Skeletal muscle satellite cell (primary cell): ENCODE data around the gene CACNA1E.

ENCODE experiments used
- H3K27me3 ChIP-seq: 2 replicates; pipeline ENCODE4 v1.7.0; 2013; ENCODE audit warnings: low read length; ENCODE audit not compliant: control insufficient read depth, insufficient read depth
- H3K36me3 ChIP-seq: 2 replicates; pipeline ENCODE4 v1.7.0; 2013; ENCODE audit warnings: mild to moderate bottlenecking, control low read depth, low read length; ENCODE audit not compliant: insufficient read depth
- H3K4me1 ChIP-seq: 2 replicates; pipeline ENCODE4 v1.7.0; 2013; ENCODE audit warnings: low read length; ENCODE audit not compliant: control insufficient read depth, insufficient read depth
- H3K4me2 ChIP-seq: 2 replicates; pipeline ENCODE4 v1.7.0; 2013; ENCODE audit warnings: mild to moderate bottlenecking, low read length
- H3K4me3 ChIP-seq: 2 replicates; pipeline ENCODE4 v1.7.0; 2013; ENCODE audit warnings: low read length
- H3K9ac ChIP-seq: 2 replicates; pipeline ENCODE4 v1.7.0; 2013; ENCODE audit warnings: mild to moderate bottlenecking, low read depth, low read length, moderate library complexity
- H3K9me3 ChIP-seq: replicated peaks from 2 replicates; pipeline ENCODE4 v1.7.0; 2013; ENCODE audit warnings: mild to moderate bottlenecking, control low read depth, low read length

The CACNA1E gene

DNA sequence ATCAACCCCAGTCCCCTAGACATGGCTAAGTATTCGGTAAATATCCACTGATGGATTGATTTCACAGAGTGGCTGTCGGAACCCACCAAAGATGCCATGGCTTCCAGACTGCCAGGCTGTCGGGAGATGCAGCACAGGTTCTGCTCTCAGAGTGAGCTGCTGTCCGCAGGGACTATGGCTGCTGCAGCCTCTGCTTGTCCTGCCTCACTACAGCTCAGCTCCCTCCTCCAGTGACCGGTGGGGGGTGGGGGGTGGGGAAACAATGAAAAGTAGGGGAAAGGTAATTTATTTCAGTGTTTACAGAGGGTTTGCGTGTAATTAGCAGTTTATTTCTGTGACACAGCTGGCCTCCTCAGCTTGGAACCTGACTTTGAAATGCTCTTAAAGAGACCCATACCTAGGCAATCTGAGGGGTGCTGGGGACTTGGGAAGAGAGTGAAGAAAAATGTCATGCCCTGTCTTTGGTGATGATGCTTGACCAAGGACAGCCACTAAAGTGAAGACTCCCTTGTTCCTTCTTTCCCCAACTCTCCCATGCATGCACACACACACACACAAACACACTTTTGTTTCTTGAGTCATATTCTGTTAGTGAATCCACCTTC lies 109.0 kb downstream of the CACNA1E start:
- no peak overlapping the region for H3K9ac ChIP-seq
- no peak overlapping the region for H3K4me2 ChIP-seq
- no peaks in the 10 kb centered on the region for H3K27me3 ChIP-seq
- no peak overlapping the region for H3K4me3 ChIP-seq
- H3K36me3 ChIP-seq = no peaks in the 10 kb centered on the region
- no peaks in the 10 kb centered on the region for H3K9me3 ChIP-seq
- no peaks in the 10 kb centered on the region for H3K4me1 ChIP-seq

DNA sequence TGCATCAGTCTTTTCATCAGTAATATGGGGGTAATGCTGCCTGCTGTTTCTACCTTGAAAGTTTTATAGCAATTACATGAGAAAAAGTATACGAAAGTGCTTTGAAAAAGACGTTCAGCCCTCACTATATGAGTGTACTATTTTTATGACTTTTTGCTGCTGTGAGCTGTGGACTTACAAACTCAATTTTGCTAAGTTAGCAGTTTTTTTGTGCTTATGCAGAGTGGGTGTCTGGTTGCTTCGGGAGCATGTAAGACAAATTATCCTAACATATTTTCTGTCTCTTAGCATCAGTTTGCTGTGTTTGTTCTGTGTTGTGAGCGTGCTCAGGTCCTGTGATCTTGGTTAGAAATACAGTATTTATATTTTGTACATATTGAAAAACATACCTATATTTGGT lies 109.7 kb downstream of the CACNA1E start:
- H3K27me3 ChIP-seq = no peaks in the 10 kb centered on the region
- no peaks in the 10 kb centered on the region for H3K4me1 ChIP-seq
- no peak overlapping the region for H3K4me2 ChIP-seq
- H3K4me3 ChIP-seq = no peak overlapping the region
- no peak overlapping the region for H3K9ac ChIP-seq
- H3K36me3 ChIP-seq = no peaks in the 10 kb centered on the region
- H3K9me3 ChIP-seq = no peaks in the 10 kb centered on the region

DNA sequence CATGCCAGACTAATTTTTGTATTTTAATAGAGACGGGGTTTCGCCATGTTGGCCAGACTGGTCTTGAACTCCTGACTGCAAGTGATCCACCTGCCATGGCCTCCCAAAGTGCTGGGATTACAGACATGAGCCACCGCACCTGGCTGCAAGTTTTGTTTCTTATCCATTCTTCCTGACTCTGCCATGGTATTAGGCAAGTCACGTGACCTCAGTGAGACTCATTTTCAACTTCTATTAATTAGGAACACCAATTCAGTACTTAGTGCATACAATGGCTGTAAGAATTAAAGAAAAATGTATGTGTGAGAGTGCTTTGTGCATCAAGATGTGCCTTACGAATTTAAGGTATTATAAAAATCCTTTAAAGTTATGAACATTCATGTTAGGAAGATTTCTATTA lies 111.2 kb downstream of the CACNA1E start:
- no peaks in the 10 kb centered on the region for H3K36me3 ChIP-seq
- no peaks in the 10 kb centered on the region for H3K4me1 ChIP-seq
- no peaks in the 10 kb centered on the region for H3K9me3 ChIP-seq
- H3K27me3 ChIP-seq = no peaks in the 10 kb centered on the region
- H3K9ac ChIP-seq = no peak overlapping the region
- H3K4me3 ChIP-seq = no peak overlapping the region
- H3K4me2 ChIP-seq = no peak overlapping the region

DNA sequence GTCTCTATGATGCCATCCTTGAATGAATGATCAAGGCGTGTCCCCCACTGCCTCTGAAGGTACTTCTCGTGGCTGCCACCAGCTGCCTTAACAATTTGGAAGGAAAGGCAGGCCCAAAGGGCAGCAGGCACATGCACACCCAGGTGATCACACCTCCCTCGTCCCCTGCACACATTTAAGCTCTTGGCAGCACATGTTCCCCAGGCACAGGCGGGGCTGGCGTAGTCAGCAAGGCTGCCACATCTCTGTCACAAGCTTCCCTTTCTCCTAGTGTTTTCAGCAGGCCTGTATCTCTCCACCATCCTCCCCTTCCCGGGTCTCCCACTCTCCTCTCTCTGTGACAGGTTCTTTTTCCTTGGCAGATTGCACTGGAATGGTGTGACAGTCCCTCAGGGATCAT lies 111.9 kb downstream of the CACNA1E start:
- Histone ChIP-seq H3K36me3 (no peaks in the 10 kb centered on the region), H3K4me1 (no peaks in the 10 kb centered on the region), H3K4me3 (no peak overlapping the region), H3K27me3 (no peaks in the 10 kb centered on the region), H3K9ac (no peak overlapping the region), H3K9me3 (no peaks in the 10 kb centered on the region), H3K4me2 (no peak overlapping the region)

DNA sequence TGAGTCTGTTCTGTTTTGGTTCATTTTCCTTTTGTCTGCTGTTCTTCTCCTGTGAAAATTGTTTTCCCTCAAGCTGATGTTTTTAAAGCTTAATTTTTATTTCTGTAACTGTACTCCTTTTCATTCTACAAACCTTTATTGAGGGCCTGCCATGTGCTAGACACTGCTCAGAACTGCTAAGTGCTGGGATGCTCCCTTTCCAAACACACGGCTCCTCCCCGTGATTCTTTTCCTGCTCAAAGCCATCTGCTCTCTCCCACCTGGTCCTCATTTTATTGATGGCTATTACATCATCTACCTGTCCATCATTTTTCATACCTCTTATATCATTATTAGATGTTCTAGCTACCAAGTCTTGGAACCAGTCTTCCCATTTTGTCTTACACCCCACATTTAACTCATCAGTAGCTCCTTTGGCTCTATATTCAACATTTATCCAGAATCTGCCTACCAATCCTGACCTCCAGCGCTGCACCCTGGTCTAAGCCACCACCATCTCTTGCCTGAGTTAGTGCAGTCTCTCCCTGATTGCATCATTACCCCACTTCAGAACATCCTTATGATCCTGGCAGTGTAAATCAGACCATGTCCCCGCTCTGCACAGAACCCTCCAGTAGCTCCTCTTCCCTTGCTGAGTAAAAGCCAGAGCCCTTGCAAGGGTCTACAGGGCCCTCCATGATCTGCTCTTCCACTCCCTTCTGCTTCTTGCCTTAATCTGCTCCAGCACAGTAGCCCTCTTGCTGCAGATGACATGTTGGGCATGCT lies 118.1 kb downstream of the CACNA1E start:
- H3K4me2 ChIP-seq = no peak overlapping the region
- H3K9me3 ChIP-seq = no peaks in the 10 kb centered on the region
- no peaks in the 10 kb centered on the region for H3K27me3 ChIP-seq
- H3K4me3 ChIP-seq = no peak overlapping the region
- H3K36me3 ChIP-seq = no peaks in the 10 kb centered on the region
- no peak overlapping the region for H3K9ac ChIP-seq
- H3K4me1 ChIP-seq = no peaks in the 10 kb centered on the region

DNA sequence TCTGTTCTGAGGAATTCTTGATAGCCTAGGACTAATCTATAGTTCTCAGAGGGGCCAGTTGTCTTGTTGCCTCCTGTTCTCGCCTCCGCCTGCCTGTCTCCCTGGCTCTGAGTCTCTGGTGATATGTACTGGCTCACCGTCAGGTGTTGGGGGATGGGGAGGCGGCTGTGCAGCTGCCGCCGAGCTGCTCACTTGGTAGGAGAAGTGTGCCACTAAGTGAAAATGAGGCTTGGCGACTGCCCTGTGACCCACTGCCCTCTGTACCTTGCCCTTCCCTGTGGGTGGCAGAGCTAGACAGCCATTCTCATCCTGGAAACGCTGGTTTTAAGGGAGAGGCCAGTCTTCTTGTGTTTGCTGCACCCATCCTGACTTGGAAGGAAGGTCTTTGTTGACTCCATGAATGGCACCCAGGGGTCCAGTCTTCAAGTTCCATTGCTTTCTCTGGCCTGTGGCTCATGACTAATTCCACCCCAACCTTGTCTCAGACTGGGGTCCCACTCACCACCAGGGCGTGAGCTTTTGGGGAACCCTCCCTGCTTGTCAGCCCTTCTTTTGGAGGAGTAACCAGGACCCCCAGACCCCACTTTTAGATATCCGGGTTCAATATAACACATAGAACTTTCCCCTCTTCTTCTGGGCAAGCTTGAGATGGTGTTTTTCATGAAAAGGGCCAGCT lies 120.6 kb downstream of the CACNA1E start:
- Histone ChIP-seq H3K4me2 (no peak overlapping the region), H3K4me3 (no peak overlapping the region), H3K36me3 (no peaks in the 10 kb centered on the region), H3K4me1 (no peaks in the 10 kb centered on the region), H3K27me3 (no peaks in the 10 kb centered on the region), H3K9ac (no peak overlapping the region), H3K9me3 (no peaks in the 10 kb centered on the region)

DNA sequence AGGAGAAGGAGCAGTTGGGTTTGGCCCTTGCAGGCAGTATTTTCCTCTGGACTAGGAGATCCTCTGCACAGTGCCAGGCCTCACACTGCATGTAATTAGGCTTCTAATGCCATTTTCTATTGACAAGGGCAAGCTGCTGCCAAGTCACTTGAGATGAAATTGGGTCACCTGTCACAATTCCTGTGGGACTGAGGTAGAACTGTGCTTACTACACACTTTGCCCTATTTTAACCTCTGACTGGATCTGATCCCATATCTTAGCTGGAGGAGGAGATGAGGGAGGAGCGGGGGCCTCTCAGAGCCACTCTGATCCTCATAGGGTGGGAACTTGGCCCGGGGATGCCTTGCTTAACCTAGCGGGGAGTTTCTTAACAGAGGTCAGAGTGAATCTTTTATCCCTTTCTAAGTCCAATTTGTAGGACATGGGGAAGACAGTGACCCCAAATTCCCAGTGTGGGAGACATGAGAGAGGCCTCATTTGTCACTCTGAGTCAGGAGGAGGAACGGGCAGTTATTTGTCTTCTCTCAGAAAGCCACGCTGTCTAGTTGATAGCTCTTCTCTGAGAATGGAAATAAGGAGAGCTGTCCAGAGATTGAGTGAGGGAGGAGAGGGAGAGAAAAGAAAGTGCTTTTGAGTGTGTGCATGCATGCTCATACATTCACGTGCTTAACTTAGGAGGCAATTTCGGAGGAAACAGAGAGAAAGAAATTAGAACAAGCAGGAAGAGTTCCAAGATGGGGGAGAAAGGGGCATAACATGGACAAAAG lies 121.3 kb downstream of the CACNA1E start:
- H3K4me3 ChIP-seq = no peak overlapping the region
- no peaks in the 10 kb centered on the region for H3K9me3 ChIP-seq
- H3K9ac ChIP-seq = no peak overlapping the region
- H3K4me1 ChIP-seq = no peaks in the 10 kb centered on the region
- no peaks in the 10 kb centered on the region for H3K27me3 ChIP-seq
- H3K4me2 ChIP-seq = no peak overlapping the region
- no peaks in the 10 kb centered on the region for H3K36me3 ChIP-seq

DNA sequence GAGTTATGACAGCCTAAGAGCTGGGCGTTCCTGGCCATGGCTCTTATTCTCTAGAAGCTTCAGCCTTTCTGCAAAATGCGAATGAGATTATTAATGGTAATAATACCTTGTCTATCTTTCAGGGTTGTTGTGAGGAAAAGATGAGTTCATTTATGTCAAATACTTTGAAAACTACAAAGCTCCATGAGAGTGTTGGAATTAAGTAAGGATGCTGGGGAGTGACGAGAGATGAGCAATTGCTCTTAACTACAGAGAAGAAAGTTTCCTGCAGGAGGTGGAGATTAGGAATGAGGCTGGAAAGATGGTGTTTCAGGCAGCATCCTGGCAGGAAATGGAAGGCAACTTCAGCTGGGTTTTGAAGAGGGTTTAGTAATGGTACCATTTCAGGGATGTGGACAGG lies 124.2 kb downstream of the CACNA1E start:
- no peaks in the 10 kb centered on the region for H3K4me1 ChIP-seq
- H3K27me3 ChIP-seq = no peaks in the 10 kb centered on the region
- no peaks in the 10 kb centered on the region for H3K9me3 ChIP-seq
- no peak overlapping the region for H3K4me2 ChIP-seq
- no peaks in the 10 kb centered on the region for H3K36me3 ChIP-seq
- no peak overlapping the region for H3K4me3 ChIP-seq
- no peak overlapping the region for H3K9ac ChIP-seq

DNA sequence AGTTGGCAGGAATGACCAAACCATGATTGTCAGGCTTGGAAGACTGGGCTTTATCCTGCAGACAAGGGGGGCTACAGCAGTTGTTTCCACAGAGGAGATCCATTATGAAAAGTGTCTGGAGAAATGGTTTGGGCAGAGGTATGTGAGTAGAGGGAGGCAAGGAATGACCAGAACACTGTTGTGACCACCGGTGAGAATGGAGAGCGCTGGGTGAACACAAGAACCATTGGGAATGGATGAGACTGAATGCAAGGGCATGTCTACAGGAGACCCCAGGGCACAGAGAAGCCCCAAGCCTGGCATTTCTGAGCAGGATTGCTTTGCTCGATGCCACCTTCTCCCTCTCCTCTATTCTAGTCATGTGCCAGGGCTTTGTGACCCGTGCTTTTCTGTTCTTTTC lies 125.1 kb downstream of the CACNA1E start:
- Histone ChIP-seq H3K4me3 (no peak overlapping the region), H3K36me3 (no peaks in the 10 kb centered on the region), H3K9ac (no peak overlapping the region), H3K9me3 (no peaks in the 10 kb centered on the region), H3K4me1 (no peaks in the 10 kb centered on the region), H3K4me2 (no peak overlapping the region), H3K27me3 (no peaks in the 10 kb centered on the region)

DNA sequence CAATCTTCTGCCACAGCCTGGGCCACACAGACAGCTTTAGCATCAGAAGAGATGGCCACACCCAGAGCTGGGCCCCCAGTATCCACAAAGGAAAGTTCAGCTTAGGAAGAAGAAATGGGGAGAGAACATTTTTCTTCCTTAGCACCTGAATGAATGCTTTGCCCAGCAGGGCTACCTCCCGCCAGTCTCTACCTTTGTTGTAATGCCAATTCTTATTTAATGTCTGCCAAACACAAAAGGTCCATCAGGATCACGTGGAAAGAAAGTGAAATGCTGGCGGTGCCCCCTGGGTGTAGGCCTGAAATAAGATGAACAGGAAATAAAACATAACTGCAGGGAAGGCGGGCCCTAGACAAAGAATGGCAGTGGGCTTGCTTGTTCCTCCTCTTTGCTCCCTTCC lies 125.6 kb downstream of the CACNA1E start:
- H3K9ac ChIP-seq = no peak overlapping the region
- H3K4me1 ChIP-seq = no peaks in the 10 kb centered on the region
- H3K4me2 ChIP-seq = no peak overlapping the region
- H3K27me3 ChIP-seq = no peaks in the 10 kb centered on the region
- H3K36me3 ChIP-seq = no peaks in the 10 kb centered on the region
- H3K9me3 ChIP-seq = no peaks in the 10 kb centered on the region
- no peak overlapping the region for H3K4me3 ChIP-seq

DNA sequence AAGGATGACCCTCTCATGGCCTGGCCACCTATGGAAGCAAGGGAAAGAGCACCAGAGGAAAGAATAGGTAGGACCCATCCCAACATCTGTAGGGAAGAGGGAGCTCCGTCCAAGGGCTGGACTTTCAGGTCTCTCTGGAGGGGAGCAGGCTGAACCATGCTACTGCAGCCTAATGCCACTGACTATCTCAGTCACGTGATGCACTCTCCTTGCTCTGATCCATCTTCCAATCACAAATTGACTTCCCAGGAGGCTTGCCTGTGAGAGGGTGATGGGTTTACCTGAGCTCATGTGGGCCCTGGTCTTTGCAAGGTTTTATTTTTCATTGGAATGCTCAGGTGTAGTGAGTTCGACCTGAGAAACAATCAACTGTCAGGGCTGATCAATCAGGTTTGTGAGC lies 128.8 kb downstream of the CACNA1E start:
- Histone ChIP-seq H3K4me3 (no peak overlapping the region), H3K36me3 (no peaks in the 10 kb centered on the region), H3K4me2 (no peak overlapping the region), H3K27me3 (no peaks in the 10 kb centered on the region), H3K9me3 (no peaks in the 10 kb centered on the region), H3K9ac (no peak overlapping the region), H3K4me1 (no peaks in the 10 kb centered on the region)
